ENCODE measurements around the gene PKDCC. TPM values are rescaled to one million over a fixed set of nuclear protein-coding genes. Genes with fewer than 3 reads are reported as not detected.

Gene PKDCC, protein sequence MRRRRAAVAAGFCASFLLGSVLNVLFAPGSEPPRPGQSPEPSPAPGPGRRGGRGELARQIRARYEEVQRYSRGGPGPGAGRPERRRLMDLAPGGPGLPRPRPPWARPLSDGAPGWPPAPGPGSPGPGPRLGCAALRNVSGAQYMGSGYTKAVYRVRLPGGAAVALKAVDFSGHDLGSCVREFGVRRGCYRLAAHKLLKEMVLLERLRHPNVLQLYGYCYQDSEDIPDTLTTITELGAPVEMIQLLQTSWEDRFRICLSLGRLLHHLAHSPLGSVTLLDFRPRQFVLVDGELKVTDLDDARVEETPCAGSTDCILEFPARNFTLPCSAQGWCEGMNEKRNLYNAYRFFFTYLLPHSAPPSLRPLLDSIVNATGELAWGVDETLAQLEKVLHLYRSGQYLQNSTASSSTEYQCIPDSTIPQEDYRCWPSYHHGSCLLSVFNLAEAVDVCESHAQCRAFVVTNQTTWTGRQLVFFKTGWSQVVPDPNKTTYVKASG
- total RNA-seq (2021; fragmentation: NEBNext Ultra II Directional; extraction: Animal tissue kit (Norgen Biotek cat#: 25700)) = 48.0 and 49.9 TPM in 2 replicates
- 80.1 and 115 TPM in 2 replicates for polyA plus RNA-seq (2011; rRNA removed)
- polyA plus RNA-seq (2011; cell fraction: cytosol; rRNA removed) = 148 TPM
- polyA plus RNA-seq (2011; cell fraction: nucleus; rRNA removed) = 347 TPM
- polyA plus RNA-seq (2012, experiment 1 of 2) = 37.2 to 63.9 TPM (median 58.3 TPM) in 4 replicates
- polyA plus RNA-seq (2012, experiment 2 of 2) = 59.7 TPM
- polyA plus RNA-seq (2013, experiment 1 of 2) = 8.0 TPM
- polyA plus RNA-seq (2013, experiment 2 of 2) = 7.8 TPM
- 84.3 and 179 TPM in 2 replicates for polyA minus RNA-seq (2011; rRNA and poly(A)+ RNA removed)
- 55.0 TPM for polyA minus RNA-seq (2011; cell fraction: cytosol; rRNA and poly(A)+ RNA removed)
- polyA minus RNA-seq (2011; cell fraction: nucleus; rRNA and poly(A)+ RNA removed) = 79.6 TPM
- long read RNA-seq, experiment 1, transcript PKDCC-201 (7 exons, 2,502 nt) = major isoform, 15 of 29 reads
- long read RNA-seq, experiment 1, partial matches to known transcripts = 6 of 29 reads
- long read RNA-seq, experiment 1, other reads (novel, unspliced or antisense) = 8 of 29 reads
- long read RNA-seq, experiment 2, partial matches to known transcripts = 1 of 2 reads
- long read RNA-seq, experiment 2, other reads (novel, unspliced or antisense) = 0 of 2 reads

- H3K79me1 ChIP-seq (ENCODE audit: low read depth, low read length) = peaks cover 11% of the 10 kb centered on the region; the same call in 1 of the 2 replicates
- peak within 1 kb of the TSS; percentile 84 to 99 for H3K4me2 ChIP-seq (ENCODE audit: insufficient read depth in 1 of 2, low read depth in 2 of 2, low read length in 2 of 2)
- POLR2A ChIA-PET (ENCODE audit: partially characterized antibody) = interaction anchor here (0.6 to 6.0 kb wide), 23 partner anchors 8 to 179 kb away, joined by 3 to 46 read pairs (median 4); no protein-coding TSS in a partner anchor
- DNase-seq (ENCODE audit: low read depth in 1 of 2, low spot score in 2 of 2) (peak in 1 of 2 experiments; percentile 88), FAIRE-seq (no peak)
- H3K4me1 ChIP-seq (replicated peaks in 1 of 4; ENCODE audit: control insufficient read depth in 3 of 4, insufficient read depth in 4 of 4, low read length in 3 of 4) = peaks cover 16 to 50% (median 37%) of the 10 kb centered on the region in 4 experiments
- H4K20me1 ChIP-seq (replicated peaks in 1 of 2; ENCODE audit: control insufficient read depth in 1 of 2, insufficient read depth in 2 of 2, low read length in 2 of 2) = peaks cover 0 to 8% of the 10 kb centered on the region in 2 experiments
- H2BK12ac ChIP-seq (ENCODE audit: low read depth, low read length) = peak within 1 kb of the TSS; percentile 97
- H2BK15ac ChIP-seq (ENCODE audit: low read length) = no peak within 1 kb of the TSS
- peaks cover 0 to 12% (median 10%) of the 10 kb centered on the region in 4 experiments; a peak in 5 of 7 replicates for H3K27me3 ChIP-seq (replicated peaks in 1 of 4; ENCODE audit: control insufficient read depth in 3 of 4, extremely low read depth in 1 of 4, insufficient read depth in 3 of 4, low read length in 3 of 4)
- H3K23ac ChIP-seq (ENCODE audit: insufficient read length) = no peak within 1 kb of the TSS
- peak within 1 kb of the TSS; percentile 95 for H2BK5ac ChIP-seq (ENCODE audit: low read depth, low read length)
- CTCF ChIA-PET (ENCODE audit: partially characterized antibody) = interaction anchor here (1.0 to 12.6 kb wide), 11 partner anchors 10 to 207 kb away, joined by 3 to 177 read pairs (median 4); no protein-coding TSS in a partner anchor
- WGBS, 2 experiments (ENCODE audit: extremely low coverage in 1 of 2, insufficient coverage in 1 of 2, insufficient read length in 1 of 2, insufficient replicate concordance in 2 of 2, low coverage in 1 of 2, low lambda C conversion rate in 2 of 2, missing lambda C conversion rate in 1 of 2) = 3% methylated on average over 24 of the region's 111 CpGs; no CpG with 5 or more reads in 1 of the 2 experiments
- H3K56ac ChIP-seq (replicated peaks; ENCODE audit: insufficient read length, low read depth, low read length) = peak within 1 kb of the TSS; percentile 8
- peak within 1 kb of the TSS; percentile 80; the same call in 1 of the 2 replicates for H2BK20ac ChIP-seq (ENCODE audit: low read length)
- peak within 1 kb of the TSS; percentile 71 for H4K91ac ChIP-seq (replicated peaks; ENCODE audit: insufficient read length, low read length)
- H3K79me2 ChIP-seq (ENCODE audit: control insufficient read depth in 1 of 2, insufficient read depth in 2 of 2, low read length in 2 of 2) = peaks cover 4 to 33% of the 10 kb centered on the region in 2 experiments; a peak in 3 of 4 replicates
- no peak within 1 kb of the TSS; the same call in 1 of the 2 replicates for H2AFZ ChIP-seq (ENCODE audit: low read length)
- H3K9me3 ChIP-seq (ENCODE audit: insufficient read depth in 2 of 2, low read depth in 1 of 2, low read length in 1 of 2) = no peaks in the 10 kb centered on the region
- H3K9ac ChIP-seq (replicated peaks in 1 of 4; ENCODE audit: extremely low read depth in 1 of 4, low read depth in 3 of 4, low read length in 3 of 4) = peak within 1 kb of the TSS; percentile 71 to 81 (median 75)
- H3K18ac ChIP-seq (ENCODE audit: extremely low read depth, low read length) = peak within 1 kb of the TSS; percentile 96
- no peak within 1 kb of the TSS for H3K14ac ChIP-seq (ENCODE audit: insufficient read length)
- H3K36me3 ChIP-seq (ENCODE audit: control insufficient read depth in 2 of 4, insufficient read depth in 4 of 4, low read length in 3 of 4) = peaks cover 0 to 27% (median 0%) of the 10 kb centered on the region in 4 experiments; a peak in 4 of 8 replicates
- peak within 1 kb of the TSS; percentile 78 for H2AK5ac ChIP-seq (ENCODE audit: low read depth, low read length)
- no peak within 1 kb of the TSS for H2BK120ac ChIP-seq (replicated peaks; ENCODE audit: low read depth, low read length)
- peak within 1 kb of the TSS; percentile 96; the same call in 1 of the 2 replicates for H4K8ac ChIP-seq (ENCODE audit: extremely low read depth, insufficient read depth, low read length)
- peaks cover 26% of the 10 kb centered on the region for H3K23me2 ChIP-seq (ENCODE audit: low read depth, low read length)
- peak within 1 kb of the TSS; percentile 86 for H3K27ac ChIP-seq (ENCODE audit: low read depth, low read length)
- peak within 1 kb of the TSS; percentile 30 for H3K4ac ChIP-seq (replicated peaks; ENCODE audit: insufficient read length, low read depth, low read length)
- H4K5ac ChIP-seq (ENCODE audit: insufficient read length, low read depth, low read length) = peak within 1 kb of the TSS; percentile 10
- H3K4me3 ChIP-seq (ENCODE audit: extremely low read depth in 1 of 4, insufficient read depth in 2 of 4, low read depth in 3 of 4, low read length in 4 of 4) = peak within 1 kb of the TSS; percentile 74 to 95 (median 80)
- TF ChIP-seq CBX8 (IDR thresholded peaks at IDR 0.05; ENCODE audit: borderline replicate concordance, low read depth, low read length) (no peak), POLR2AphosphoS5 (IDR thresholded peaks at IDR 0.05; ENCODE audit: low read depth, low read length) (no peak; the same call in 1 of the 2 replicates), EGR1 (IDR thresholded peaks at IDR 0.05; ENCODE audit: borderline replicate concordance, low read depth, low read length) (peak; percentile 62; the same call in 1 of the 2 replicates), PHF8 (conservative IDR thresholded peaks at IDR 0.05; ENCODE audit: low read depth, low read length) (0 out of 2 replicates have a peak, but pooled peaks have one; percentile 7), TBP (IDR thresholded peaks at IDR 0.05; ENCODE audit: low read depth, low read length) (peak; percentile 33; the same call in 1 of the 2 replicates)
Observed at GRCh38 chr2:42047488-42048298, at the start of gene PKDCC. PKDCC (plus strand) TSS chr2:42048021; CDS start chr2:42048200, 179 bp downstream.
